Stimulated activated CD8-positive, alpha-beta memory T cell treated with anti-CD3 and anti-CD28 coated beads, Interleukin-2, amount 100 ng/mL, for 1 hour (primary cell): Measurements from ENCODE around the gene TRPC6.

Experiments
- DNase-seq, 2 donors: peaks; one replicate each; pipeline ENCODE4 v3.0.0-alpha.2; 2020; ENCODE audit warnings: low read depth in 2 of 2

Gene TRPC6

GRCh38 chr11:101583251-101584128, at the start of gene TRPC6:
Gene TRPC6 (minus strand): TSS chr11:101584007. CDS start chr11:101583503, 504 bp downstream.
- DNase-seq, result no peak

DNA sequence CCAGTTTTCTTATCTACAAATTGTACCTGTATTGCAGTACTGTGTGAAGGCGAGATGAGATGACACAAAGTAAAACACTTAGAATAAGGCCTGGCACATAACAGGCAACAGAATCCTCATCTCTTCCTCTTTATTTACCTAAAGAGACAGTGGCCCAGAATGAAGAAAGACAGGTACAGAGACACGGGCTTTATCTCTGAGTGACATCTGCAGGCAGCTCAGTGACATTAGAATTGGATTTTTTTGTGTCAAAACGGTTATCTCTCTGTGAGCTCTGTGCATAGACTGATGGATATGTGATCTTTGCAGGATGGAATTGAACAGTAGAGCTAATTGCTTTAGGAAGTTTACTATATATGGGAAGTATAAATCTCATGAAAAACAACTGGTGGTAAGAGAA, 36.2 kb upstream of the TRPC6 start:
- DNase-seq, result no peak

GRCh38 chr11:101618709-101619108, 34.9 kb upstream of the TRPC6 start:
- DNase-seq, result no peak

GRCh38 chr11:101617735-101618332, 34.0 kb upstream of the TRPC6 start:
- DNase-seq, result no peak

- DNase-seq, result no peak
Measured at GRCh38 chr11:101612481-101612880, 28.7 kb upstream of the TRPC6 start.

DNA sequence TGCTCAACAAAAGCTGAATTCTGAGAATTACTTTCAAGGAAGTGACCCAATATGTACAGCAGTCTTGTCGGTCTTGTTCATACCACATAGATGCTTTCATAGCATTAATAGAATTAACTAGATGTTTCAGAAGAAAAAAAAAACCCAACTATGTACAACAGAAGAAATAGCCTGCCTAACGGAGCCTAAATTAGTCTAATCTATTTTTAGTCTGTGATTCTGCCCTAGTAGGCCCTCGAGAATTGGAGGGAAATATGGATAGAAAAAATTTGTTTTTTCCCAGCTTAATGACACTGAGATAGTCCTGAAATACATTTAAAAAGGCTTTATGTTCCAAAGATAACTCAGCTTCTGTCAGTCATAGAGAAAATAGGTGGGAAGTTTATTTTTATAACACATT, 17.1 kb upstream of the TRPC6 start:
- no peak for DNase-seq

DNA sequence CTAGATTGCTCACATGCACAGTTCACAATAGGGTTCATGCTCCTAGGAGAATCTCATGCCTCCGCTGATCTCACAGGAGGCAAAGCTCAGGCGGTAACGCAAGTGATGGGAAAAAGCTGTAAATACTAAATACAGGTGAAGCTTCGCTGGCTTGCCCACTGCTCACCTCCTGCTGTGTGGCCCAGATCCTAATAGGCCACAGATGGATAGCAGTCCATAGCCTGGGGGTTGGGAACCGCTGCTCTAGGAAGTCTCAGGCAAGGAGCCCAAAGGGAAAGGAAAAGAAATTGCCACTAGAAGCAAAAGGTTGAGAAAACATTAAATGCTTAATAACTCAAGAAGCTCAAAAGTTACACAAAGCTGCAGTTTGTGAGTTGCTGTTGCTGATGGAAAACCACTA, 3.2 kb upstream of the TRPC6 start:
- DNase-seq, result no peak

DNA sequence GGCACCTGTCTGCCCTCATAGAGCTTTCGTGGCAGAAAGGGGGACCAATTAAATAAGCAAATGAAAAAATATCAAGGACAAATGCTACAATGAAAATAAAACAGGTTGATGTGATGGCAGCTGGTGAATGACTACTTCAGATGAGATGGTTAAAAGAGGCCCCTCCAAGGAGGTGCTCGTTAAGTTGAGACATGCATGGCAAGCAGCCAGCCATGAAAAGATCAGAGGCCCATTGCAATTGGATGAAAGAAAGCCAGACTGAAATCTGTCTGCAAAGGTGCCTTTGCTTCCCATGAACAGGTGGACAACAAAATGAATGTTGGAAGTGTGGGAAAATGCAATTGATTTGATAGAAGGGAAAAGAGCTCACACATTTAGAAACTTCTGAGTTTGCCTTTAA, 848 bp upstream of the TRPC6 start:
- DNase-seq, result no peak

DNA sequence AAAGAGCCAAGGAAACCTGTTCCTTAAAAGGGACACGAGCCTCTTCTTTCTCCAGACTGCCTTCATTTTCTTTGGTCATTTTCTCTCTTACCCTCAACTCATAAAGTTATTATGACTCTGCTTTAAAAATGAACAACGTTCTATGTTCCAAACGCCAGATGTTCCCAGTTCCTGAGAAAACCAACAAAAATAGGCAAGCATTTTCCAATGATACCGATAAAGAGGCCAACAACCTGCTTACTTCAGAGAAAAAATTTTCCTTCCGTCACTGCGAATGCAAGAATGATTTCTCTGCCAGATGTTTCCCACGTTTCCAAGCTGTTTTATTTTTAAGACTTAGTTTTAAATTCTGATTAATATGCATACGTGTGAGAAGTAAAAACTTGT, 315 bp upstream of the TRPC6 start:
- DNase-seq, result no peak

GRCh38 chr11:101582989-101583250, 887 bp downstream of the TRPC6 start:
- DNase-seq, result no peak

GRCh38 chr11:101582236-101582988, 1.4 kb downstream of the TRPC6 start:
- no peak for DNase-seq

GRCh38 chr11:101577461-101577860, 6.3 kb downstream of the TRPC6 start:
- DNase-seq, result no peak

DNA sequence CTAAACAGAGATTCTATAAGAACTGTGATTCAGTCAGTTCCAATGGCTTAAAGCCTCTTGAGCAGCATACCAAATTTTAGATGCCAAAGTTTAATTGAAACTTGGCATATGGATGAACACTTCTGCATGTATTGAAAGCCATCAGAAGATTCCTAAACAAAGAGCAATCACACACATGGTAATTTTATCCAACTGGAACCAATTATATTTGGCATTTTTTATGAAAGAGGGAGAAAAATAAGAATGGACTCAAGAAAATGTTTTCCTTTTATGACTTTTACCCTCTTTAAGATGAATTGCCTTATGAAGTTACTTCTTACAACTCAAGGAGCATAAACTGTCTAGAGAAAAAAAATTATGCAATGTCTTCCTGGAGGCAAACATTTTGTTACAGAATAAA, 7.4 kb downstream of the TRPC6 start:
- DNase-seq, result no peak

- DNase-seq, result no peak
Measured at GRCh38 chr11:101574886-101575285, 8.9 kb downstream of the TRPC6 start.

GRCh38 chr11:101567071-101567470, 16.7 kb downstream of the TRPC6 start:
- DNase-seq, result no peak

- no peak for DNase-seq
Measured at GRCh38 chr11:101566626-101567025, 17.2 kb downstream of the TRPC6 start.

DNA sequence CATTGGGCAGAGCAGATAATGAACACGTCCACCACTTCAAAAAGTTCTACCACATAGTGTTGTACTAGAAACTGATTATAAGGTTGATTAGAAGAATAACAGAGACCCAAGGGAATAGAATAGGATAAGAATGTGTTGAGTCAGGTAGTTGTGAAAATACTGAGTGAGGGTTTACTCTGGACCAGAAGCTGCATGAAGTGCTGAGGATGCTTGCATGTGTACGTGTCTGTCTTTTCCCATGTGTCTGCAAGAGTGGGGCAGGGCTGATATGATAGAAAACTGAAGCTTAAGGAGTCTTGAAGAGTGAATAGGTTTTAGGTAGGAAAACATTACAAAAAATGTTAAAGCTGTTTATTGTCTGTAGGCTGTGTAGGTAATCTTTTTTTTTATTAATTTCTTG, 20.6 kb downstream of the TRPC6 start:
- DNase-seq, result no peak

DNA sequence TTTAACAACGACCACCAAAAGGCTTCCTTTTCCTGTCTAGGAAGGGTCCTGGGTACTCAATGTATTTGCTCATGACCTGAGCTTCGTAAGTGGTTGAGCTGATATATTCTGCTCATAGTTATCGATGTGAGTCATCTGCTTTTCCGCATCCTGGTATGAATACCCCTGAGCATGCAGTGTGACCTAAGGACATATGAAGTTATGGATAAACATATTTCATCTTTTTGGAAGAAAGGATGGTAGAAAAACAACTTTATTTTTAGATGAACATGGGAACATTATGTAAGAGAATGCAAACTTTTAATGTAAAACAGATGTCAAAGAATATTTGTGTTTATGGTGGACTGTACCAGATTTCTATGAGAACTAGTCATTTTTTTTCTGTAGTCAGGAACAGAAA, 28.4 kb downstream of the TRPC6 start:
- DNase-seq, result no peak

- no peak for DNase-seq
Measured at GRCh38 chr11:101553891-101554292, 29.9 kb downstream of the TRPC6 start.

DNA sequence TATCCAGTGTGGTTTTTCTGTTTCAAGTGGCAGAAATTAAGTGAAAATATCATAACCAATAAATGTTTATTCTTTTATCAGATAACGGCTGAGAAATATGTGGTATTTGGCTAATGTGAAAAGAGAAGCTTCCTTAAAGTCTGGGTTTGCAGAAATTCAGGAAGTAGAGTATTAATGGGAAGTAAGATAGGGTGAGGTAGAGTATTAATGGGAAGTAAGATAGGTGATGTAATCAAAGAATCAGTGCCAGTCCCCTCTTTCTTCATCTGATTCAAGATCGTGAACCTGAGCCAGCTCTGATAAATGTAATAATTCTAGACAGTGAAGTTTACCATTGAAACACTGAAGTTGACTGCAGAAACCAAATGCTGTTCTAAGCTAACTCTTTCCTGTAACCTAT, 30.9 kb downstream of the TRPC6 start:
- no peak for DNase-seq

DNA sequence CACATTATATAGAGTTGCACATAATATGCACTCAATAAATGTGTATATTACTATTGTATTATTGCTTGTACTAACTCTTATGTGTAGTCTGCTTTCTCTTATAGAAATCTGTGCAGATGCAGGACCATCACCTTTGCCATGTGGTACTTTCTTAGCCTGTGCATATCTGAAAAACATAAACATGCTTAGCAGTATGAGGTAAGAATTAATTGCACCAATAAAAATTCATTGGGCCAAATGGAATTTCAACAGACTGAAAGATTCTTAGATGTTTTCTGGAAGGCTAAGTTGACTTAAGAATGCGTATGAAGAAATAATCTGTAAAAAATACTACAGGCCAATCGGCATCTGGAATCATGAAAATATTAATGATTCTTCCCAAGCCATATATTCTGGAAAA, 55.3 kb downstream of the TRPC6 start:
- DNase-seq, result no peak

- DNase-seq, result no peak
Measured at GRCh38 chr11:101523634-101524260, 60.1 kb downstream of the TRPC6 start.

- DNase-seq, result no peak
Measured at GRCh38 chr11:101523193-101523592, 60.6 kb downstream of the TRPC6 start.
